Measurements from ENCODE around the gene RNF144A. TPM values are rescaled to one million over a fixed set of nuclear protein-coding genes. Genes with fewer than 3 reads are reported as not detected.

The RNF144A gene
- total RNA-seq, 1 experiment from 2014 or later = 10.3 TPM

DNA sequence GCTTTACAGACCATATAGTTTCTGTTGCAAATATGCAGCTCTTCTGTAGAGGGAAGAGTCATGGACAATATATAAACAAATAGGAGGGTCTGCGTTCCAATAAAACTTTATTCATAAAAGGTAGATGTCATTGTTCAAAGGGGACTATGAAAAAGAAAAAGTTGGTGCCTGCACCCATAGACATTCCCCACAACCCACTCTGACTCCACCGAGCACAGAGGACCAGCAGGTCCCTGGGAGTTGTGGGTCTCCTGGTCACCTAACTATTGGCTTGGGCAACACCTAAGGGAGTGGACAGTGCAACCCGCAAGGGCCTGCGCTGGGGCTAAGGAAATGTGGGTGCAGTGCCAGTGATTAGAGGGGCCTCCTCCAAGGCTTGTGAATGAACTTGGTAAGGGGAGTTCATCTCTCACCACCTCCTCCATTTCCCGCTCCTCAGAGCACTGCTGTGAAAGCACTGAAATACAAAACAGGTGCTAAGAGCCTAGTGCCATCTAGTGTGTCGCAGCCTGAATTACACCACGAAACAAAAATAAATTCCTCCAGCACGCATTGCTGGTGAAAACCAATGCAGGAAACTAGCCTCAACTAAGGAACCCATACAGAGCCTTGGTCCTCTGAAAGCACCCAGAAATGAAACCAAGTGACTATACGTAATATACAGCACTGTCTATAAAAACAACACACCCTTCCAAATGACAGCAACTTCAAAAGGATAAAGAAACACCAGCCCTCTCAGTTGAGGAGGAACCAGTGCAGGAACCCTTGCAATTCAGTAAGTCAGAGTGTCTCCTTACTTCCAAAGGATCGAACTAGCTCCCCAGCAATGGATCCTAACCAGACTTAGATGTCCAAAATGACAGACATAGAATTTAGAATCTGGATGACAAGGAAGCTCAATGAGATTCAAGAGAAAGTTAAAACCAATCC, 166.6 kb downstream of the RNF144A start:
- peak; percentile 28 for DNase-seq (ENCODE audit: low read depth)

DNA sequence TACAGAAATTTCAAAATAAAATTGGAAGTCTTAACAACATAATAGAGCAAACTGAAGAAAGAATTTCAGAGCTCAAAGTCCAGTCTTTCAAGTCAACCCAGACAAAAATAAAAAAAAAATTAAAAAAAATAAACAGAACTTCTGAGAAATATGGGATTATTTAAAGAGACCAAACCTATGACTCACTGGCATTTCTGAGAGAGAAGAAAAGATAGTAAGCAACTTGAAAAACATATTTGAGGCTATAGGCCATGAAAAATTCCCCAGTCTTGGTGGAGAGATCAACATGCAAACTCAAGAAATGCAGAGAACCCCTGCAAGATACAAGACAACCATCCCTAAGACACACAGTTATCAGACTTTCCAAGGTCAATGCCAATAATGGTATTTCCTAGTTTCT, 167.4 kb downstream of the RNF144A start:
- DNase-seq (ENCODE audit: low read depth) = no peak

DNA sequence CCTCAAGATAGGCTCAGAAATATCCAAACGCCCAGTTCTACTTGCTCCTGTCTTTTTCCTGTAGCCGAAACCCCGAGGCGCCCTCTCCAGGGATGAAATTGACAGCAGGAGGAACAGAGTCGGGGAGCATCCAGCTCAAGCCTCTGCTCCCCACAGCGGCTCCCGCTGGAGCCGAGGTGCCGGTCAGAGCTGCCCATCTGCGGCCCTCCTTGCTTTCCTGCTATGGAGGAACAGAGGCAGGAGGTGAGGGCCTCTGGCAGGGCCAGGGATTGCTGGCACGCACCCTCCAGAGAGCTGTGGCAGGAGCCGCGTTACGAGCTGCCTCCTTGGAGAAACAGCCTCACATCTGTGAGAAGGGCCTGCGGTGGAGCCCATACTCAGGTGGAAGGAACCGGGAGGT, 172.1 kb downstream of the RNF144A start:
- DNase-seq (ENCODE audit: low read depth) = no peak

DNA sequence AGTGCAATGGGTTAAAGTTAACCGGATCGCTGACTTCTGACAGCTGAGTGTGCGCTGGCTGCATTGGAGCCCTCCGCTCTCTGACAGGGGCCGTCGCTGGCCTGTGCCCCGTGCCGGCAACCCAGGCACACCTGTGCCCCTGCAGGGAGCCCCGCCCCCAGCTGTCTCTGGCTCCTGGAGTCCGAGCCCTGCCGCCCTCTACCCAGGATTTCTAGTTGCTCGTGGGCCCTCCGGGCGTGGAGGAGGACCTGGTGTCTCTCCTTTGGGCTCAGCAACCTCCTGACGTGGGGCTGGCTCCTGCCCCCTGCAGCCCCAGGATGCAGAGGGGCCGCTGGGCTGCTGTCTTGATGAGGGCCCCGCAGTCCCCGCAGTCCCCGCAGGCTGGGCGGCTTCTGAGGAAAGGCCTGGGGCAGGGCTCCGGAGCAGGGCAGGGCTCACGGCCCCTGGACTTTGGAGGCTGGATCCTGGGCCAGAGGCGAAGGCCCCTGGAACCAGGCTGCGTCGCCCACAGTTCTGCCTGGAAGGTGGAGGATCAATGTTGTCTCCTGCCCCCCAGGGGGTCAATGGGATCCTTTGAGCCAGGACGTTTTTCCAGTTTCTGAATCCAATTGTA, 172.8 kb downstream of the RNF144A start:
- DNase-seq (ENCODE audit: low read depth) = no peak

DNA sequence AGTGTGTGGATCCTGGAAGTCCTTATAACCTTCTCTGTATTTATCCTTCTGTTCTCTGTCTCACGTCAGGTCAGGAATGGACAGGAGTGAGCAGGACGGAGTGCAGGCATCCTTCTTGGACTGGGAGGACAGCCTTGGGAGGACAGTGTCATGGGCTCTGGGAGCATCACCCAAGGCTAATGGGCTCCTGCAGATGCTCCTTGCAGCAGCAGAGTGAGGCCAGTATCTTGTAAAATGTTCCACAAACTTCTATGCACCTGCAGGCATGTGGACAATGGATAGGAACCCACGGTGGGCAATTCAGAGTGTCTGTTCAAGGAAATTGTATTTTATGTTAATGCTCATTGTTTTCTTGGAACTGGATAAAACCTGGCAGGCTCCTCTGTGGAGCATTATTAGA, 176.2 kb downstream of the RNF144A start:
- no peak for DNase-seq (ENCODE audit: low read depth)

Other genes starting within 250 kb of the RNF144A start
- 4.3 and 4.5 TPM in 2 replicates for gene CMPK2, start 51.5 kb upstream of the RNF144A start, total RNA-seq (2014; rRNA removed; shearing (Covaris generic))
- 3.0 and 5.8 TPM in 2 replicates for gene RSAD2, start 39.6 kb upstream of the RNF144A start, total RNA-seq (2014; rRNA removed; shearing (Covaris generic))